Stimulated activated CD8-positive, alpha-beta memory T cell treated with anti-CD3 and anti-CD28 coated beads, Interleukin-4, amount 100 ng/mL, for 1 hour (primary cell): ENCODE data around the gene CAB39L.
A peak's percentile ranks its signal among the peaks of the same experiment; 100 is the strongest.

ENCODE experiments used
- DNase-seq, 2 donors: peaks; one replicate each; pipeline ENCODE4 v3.0.0-alpha.2; 2020; ENCODE audit warnings: low read depth in 2 of 2, low spot score in 1 of 2

Gene CAB39L

DNA sequence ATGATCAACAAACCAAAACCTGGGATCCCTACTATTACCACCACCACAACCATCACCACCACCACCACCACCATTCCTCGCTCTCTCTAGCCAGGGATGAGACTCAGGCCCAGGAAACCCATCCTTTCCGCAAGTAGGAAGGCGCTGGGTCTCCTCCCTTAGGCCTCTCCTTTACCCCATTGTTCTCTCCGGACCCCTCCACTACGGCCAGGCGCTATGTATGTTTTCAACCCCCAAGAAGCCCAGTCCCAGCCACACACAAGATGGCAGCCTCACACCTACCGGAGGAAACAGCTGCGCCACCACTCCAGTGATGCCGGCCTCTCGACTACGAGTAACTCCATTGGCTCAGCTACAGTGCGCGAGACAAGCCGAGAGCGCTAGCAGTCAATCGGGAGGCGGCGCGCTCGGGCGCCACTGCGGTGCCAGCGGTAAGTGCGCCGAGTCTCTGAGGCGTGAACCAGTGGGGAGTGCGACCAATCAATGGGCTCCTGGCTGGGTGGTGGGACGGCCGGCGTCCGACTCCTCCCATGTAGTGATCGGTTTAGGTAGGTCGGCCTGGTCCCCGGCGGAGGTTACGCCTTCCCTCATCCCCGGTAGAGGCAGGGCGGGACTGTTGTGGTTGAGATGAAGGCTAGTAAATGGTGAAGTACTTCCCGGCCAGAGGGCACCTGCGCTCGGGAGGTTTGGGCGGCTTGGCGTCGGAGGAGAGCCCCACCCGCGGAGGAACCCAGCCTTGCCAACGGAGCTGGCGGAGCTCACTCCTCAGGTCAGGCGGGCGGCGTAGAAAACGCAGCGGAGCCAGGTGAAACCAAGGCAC, at the start of gene CAB39L, which contains the start of gene SETDB2:
Gene CAB39L, minus strand, starts transcription at position 361 of the 820 bp plus-strand sequence. CDS start 61,154 bp downstream, outside the sequence.
Gene SETDB2, plus strand, starts transcription at position 571 of the 820 bp plus-strand sequence. CDS start 7,620 bp downstream, outside the sequence.
- DNase-seq: peak; percentile 94 to 98

DNA sequence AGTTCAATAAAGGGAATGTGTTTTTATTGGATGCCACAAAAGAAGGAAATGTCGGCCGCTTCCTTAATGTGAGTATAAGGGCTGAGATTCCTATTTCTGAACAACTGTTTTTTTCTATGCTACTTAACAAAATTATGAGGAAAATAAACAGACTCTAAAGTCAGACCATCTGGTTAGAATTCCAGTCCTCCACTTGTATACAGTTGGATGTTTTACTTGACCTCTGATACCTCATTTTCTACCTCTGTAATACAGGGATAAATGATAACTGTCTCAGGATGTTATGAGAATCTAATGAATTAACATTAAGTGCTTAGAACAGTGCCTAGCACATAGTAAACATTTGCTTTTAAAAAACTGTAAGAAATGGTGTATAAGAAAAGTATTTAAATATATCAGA, 44.7 kb upstream of the CAB39L start:
- DNase-seq: no peak

DNA sequence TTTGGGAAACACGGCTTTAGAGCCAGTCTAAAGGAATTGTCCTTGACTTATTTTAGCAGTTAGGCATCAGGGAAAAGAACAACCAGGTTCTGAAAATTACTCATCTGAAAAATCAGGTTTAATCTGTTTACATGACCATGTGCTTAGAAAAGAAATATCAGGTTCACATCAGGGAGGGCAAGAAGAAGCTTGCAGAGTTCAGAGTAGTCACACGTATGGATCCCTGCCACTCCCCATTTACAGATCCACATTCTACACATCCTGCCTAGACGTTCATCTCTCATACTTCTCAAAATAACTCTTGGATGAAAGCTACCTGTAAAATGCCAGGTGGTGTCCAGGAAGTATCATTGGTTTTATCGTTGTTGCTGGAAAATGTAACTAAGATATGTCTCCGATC, 37.9 kb upstream of the CAB39L start:
- no peak for DNase-seq

DNA sequence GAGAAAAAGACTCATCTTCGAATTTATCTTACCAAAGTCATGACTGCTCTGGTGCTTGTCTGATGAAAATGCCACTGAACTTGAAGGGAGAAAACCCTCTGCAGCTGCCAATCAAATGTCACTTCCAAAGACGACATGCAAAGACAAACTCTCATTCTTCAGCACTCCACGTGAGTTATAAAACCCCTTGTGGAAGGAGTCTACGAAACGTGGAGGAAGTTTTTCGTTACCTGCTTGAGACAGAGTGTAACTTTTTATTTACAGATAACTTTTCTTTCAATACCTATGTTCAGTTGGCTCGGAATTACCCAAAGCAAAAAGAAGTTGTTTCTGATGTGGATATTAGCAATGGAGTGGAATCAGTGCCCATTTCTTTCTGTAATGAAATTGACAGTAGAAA, 32.7 kb upstream of the CAB39L start:
- DNase-seq: no peak

DNA sequence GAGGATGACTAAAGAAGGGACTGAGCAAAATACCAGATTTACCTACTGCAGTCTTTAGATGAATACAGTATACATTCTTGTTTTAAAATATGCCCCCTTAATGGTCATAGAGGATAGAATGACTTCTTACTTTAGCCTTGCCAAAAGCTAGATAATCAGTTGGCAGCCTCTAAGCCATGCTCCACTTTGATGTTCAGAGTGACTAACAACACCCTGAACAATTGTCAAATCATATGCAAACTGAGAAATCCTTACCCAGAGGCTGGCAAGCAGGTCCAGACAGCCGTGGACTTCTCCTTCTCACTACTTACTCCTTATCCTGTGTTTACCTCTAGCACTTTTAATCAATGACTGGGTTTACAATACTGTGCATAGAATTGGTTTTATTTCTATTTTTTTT, 28.3 kb upstream of the CAB39L start:
- DNase-seq: no peak

DNA sequence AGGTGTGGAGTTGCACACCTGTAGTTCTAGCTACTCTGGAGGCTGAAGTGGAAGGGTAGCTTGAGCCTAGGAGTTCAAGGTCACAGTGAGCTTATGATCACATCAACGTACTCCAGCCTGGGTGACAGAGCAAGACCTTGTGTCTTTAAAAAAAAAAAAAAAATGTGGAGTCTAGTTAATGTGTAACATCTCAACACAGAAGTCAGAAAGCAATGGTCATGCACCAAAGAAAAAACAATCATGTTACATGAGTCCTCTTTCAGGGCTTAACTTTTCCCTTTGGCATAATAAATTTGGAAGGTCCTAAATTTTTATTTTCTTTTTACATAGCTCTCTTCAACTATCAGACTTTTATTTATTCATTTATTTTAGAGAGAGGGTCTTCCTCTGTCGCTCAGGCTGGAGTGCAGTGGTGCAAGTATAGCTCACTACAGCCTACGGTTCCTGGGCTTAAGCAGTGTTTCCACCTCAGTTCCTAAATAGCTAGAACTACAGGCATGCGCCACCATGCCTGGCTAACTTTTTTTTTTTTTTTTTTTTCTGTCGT, 22.5 kb upstream of the CAB39L start:
- no peak for DNase-seq

DNA sequence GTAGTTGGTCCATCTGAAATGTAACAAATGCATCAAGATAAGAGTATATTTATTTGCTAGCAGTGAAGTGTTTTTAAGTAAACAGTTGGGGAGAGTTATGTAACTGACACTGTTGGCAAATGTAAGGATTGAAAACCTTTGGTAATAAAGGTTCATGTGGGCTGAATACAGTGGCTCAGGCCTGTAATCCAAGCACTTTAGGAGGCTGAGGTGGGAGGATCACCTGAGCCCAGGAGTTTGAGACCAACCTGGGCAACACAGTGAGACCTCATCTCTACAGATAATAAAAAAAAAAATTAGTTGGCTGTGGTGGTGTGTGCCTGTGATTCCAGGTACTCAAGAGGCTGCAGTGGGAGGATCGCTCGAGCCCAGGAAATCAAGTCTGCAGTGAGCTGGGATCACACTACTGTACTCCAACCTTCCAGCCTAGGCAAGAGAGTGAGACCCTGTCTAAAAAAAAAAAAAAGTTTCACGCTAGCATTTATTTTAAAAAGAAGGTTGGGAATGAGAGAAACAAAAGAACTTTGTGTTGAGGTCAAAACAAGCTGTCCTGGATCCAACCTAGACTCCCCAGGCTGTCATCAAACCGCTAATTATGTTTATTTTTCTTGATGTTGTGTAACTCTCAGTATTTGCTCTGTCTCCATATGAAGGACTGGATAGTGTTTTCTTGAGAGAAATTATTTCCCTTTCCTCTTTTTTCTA, 20.9 kb upstream of the CAB39L start:
- no peak for DNase-seq

DNA sequence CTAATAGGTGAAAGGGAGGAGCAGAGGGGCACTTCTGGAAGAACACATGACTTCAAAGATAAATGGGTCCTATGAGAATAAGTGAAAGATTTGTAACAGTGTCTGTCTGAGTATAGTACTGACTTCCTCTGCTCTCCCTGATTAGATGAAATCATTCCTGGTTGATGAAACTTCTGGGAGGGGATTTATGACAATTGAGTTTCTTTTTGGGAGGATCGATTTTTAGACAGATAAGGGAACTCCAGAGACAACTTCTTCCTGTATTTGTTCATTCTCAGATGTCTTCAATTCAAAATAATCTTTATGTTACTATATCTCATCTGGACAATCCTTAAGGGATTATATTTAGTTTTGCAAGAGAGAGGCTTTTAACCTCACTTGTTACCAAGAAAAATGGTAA, 20.2 kb upstream of the CAB39L start:
- DNase-seq: no peak

DNA sequence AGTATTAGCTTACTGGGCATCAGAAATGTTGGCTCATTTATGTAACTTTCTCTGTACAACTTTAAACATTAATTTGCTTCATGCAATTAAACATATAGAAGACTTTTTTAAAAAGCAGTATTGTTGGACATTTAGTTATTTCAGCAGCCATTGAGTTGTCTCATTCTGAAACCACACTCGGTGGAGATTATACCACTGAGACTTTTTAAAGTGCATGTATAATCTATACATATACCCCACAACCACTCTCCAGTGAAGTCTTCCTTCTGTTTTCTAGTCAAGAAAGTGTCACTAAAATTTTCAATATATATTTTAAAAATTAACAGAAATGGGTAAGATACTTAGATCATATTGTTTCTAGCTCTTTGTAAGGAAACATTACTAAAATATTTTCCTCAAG, 15.7 kb upstream of the CAB39L start:
- no peak for DNase-seq

DNA sequence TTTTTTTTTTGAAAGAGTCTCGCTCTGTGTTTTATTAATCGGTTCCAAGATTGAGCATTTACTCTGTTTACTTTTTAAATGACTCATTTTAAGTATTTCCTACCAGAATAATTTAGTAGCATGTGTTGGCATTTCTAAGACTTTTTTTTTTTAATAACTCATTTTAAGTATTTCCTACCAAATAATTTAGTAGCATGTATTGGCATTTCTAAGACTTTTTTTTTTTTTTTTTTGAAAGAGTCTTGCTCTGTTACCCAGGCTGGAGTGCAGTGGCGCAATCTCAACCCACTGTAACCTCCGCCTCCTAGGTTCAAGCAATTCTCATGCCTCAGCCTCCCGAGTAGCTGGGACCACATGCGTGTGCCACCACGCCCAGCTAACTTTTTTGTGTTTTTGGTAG, 13.4 kb upstream of the CAB39L start:
- DNase-seq: no peak

DNA sequence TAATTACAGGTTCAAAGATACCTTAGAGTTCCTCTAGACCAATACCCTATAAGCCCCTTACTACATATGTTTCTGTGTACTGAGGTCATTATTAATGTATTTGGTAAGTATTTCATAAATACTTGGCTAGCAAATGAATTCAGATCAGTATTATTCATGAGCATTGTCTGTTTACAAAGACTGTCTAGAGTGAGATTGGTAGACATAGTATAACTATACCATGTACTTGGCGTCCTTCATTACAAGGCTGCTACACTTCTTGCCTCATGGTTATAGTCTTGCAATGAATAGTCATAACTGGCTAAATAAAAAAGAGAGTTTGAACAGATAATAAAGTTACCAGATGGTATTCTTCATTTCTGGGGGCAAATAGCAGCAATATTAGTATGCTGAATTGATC, 12.3 kb upstream of the CAB39L start:
- no peak for DNase-seq

DNA sequence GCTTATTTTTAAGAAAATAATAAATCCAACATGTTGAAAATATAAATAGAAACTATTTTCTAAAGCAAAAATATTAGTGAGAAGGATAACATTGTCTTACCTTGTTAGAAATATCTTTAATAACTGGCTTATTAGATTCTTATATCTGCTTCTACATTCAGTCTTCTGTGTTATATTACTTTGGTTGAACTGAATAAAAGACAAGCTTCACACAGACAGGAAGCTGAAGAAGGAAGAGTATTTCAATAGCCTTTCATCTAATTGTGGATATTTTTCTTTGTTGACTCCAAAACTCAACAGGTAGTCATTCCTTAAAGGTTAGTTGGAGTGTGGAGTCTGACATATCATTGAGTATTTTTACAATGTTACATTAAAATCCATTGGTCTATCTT, 11.1 kb upstream of the CAB39L start:
- no peak for DNase-seq

DNA sequence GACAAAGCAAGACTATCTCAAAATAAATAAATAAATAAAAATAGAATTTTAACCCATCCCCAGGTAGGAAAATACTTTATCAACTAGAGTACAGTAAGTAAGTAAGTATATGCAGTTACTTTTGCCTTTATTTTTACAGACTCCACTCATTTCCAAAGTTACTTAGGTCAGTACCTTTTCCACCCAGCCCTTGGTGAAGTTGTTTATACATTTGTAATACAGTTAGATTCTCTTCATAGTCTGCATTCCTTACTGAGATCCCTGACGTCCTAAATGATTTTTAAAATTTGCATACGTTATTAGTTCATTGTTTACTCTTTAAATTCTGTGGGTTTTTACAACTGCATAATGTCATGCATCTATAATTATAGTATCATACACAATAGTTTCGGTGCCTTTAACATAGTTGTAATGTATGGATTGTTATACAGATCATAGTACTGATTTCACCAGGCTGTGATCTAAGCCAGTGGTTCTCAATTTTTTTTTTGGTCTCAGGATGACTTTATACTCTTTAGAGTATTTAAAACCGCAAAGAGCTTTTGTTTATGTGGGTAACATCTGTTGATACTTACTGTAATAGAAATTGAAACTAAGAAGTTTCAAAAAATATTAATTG, 10.6 kb upstream of the CAB39L start:
- DNase-seq: no peak

DNA sequence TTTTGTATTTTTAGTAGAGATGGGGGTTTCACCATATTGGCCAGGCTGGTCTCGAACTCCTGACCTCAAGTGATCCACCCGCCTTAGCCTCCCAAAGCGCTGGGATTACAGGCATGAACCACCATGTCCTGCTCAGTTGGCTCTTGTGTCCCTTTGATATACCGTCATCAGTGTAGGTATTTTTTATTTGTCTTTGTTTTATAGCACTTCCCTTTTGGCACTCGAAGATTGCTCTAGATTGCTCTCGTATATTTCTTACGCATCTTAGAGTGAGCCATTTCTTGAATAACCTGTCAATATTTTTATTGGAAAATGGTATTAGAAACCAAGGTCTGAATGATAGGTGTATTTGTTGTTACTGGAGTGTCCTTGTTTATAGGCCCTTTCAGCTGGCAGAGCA, 9.6 kb upstream of the CAB39L start:
- DNase-seq: no peak

DNA sequence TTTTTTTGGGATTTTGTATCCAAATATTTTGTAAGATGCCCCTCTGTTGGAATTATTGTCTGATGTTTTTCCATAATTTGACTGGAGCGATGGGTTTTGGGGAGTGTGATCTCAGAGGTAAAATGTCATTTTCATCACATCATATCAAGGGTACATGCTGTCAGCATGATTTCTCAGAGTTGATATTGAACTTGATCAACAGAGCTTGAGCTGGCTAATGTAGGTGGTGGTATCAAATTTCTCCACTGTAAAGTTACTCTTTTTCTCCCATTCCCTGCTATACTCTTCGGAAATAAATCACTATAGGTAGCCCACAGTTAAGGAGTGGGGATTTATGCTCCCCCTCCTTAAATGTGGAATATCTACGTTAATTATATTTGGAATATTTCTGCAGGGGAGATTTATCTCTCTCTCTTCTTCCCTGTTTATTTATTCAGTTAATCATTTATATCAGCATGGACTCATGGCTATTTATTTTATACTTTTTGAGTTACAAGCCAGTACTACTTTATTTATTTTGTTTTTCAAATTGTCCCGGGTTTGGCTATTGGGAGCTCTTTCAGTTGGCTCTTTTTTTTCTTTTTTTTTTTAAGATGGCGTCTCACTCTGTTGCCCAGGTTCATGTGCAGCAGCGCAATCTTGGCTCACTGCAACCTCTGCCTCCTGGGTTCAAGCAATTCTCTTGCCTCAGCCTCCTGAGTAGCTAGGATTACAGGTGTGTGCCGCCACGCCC, 9.0 kb upstream of the CAB39L start:
- DNase-seq: no peak

DNA sequence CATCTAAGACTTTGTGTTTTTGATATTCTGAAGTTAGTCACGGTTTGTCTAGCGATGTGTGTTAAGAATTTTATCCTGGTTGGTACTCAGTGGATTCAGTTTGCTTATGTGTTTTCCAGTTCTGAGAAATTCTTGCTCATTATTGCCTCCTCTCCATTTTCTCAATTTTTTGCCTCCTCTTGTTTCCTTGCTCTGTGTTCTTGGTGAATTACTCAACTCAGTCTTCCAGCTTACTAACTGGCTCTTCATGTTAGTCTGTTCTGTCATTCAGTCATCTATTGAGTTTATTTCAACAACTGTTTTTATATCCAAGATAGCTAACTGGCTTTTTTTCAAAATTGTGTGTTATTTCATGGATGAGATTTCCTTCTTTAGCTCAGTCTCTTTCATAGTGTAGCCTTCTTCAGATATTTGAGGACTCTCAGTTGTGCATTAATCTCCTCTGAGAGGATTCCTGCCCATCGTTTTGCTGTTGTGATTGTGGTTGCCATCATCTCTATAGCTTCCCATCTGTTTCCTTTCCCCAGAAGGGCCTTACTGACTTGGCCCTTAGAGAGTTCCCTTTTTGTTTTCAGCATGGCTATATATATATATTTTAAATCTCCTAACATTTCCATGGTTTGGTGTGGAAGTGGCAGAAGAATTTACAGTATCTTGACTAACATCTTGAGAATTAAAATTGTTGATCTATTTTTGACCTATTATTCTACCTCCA, 6.4 kb upstream of the CAB39L start:
- DNase-seq: no peak

DNA sequence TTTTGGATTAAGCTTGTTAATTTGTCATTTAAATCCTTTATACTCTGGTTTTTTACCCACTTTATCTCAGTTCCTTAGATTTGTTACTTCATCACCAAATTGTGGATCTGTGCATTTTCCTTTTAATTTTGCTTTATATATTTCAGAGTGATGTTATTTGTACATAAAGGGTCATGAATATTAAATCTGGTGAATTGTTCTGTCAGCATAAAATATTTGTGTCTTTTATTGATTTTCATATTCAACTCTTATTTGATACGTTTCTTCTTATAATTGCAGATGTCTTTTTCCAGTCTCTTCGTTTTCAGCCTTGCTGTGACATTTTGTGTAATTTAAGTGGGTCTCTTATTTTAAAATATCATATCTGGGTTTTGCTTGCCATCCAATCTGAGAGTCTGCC, 4.9 kb upstream of the CAB39L start:
- DNase-seq: no peak

DNA sequence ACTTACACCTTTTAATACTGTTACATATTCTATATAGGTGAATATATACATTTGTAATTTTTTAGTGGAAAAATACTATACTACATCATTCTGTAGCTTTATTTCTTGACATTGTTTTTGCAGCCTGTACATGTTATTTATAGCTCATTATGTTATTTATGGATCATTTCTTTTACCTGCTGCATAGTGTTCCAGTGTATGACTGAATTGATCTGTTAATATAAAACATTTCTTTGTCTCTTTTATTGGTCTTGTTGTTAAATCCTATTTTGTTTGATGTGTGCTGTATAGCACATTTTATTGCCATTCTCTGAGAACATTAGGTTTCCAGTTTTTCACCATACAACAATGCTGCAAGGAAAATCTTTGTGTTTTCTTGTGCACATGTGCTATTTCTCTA, 2.6 kb upstream of the CAB39L start:
- DNase-seq: no peak

DNA sequence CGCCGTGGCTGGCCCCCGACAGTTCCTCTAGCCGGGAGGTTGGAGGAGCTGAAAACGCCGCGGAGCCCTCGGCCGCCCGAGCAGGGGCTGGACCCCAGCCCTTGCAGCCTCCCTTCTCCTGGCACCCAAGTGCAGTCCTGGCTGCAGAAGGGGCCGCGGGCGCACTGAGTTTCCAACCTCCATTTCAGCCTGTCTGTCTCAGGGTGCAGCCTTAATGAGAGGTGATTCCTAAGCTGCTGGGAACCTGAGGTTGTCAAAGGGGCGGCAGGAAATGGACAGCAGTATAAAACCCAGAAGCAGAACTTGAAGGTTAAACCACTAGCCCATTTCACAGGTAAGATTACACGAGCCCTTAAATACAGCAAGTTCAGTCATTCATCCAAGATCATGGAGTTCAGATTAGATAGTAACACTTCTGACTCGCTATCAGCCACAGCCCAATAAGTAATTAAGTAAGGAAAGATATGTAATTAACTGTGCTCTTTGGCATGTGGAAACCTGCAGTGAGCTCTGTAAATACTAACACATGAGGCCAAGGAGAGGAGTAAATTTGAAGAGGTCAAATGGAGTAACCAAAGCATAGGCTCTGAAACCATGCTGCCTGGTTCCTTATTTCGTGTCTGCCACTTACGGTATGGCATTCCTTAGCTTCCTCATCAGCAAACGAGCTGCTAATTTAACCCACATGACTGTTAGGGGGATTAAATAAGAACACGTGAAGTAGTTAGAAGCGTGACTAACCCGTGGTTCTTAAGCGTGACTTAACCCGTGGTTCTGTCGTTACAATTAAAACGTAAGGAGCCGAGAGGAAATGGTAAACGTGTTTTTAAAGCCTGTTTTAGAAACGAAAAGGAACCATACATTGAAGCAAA, 896 bp upstream of the CAB39L start:
- no peak for DNase-seq

DNA sequence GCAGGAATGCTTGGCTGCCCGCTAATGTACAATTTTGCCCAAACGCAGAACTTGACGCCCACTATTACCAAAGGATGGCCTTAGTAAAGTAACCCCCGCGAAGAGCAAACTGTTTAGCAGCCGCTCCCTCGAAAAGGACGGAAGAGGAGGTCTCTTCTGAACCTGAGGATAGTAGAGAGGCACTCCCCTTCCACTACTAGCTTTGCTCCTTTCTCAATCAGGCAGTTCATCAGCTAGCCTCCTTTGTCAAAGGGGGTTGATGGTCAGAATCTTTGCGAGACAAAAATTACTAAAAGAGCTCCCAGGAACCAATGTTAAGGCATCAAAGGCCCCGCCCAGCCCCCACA, 534 bp downstream of the CAB39L start:
- DNase-seq: no peak
